ENCODE results near the gene ZSCAN16. TPM values are rescaled to one million over a fixed set of nuclear protein-coding genes. Genes with fewer than 3 reads are reported as not detected.
A peak's percentile ranks its signal among the peaks of the same experiment; 100 is the strongest.

ZSCAN16 gene
- total and polyA plus RNA-seq, 2 experiments from 2014 or later: 4.7 to 12.9 TPM

GRCh38 chr6:28137505-28137981, 13.1 kb downstream of the ZSCAN16 start:
- no peak for ATAC-seq
- Mint-ChIP-seq H3K27me3 (ENCODE audit: insufficient read depth, low read depth, poor library complexity) (peaks cover 17% of the 10 kb centered on the region), H3K36me3 (ENCODE audit: low read depth) (no peaks in the 10 kb centered on the region), H3K27ac (peak overlapping the region; percentile 88; the same call in 1 of the 2 replicates), H3K9me3 (no peaks in the 10 kb centered on the region), H3K4me3 (peak overlapping the region; percentile 96), H3K4me1 (peaks cover 17% of the 10 kb centered on the region)
- Histone ChIP-seq H3K4me1 (ENCODE audit: insufficient read depth) (peaks cover 12% of the 10 kb centered on the region), H4K20me1 (replicated peaks; ENCODE audit: insufficient read depth) (no peaks in the 10 kb centered on the region), H2AFZ (peak overlapping the region; percentile 99), H3K4me2 (peak overlapping the region; percentile 98), H3F3A (replicated peaks; ENCODE audit: low read depth) (no peaks in the 10 kb centered on the region), H3K79me2 (replicated peaks; ENCODE audit: insufficient read depth) (peaks cover 38% of the 10 kb centered on the region), H3K27me3 (ENCODE audit: insufficient read depth) (peaks cover 26% of the 10 kb centered on the region), H3K4me3 (peak overlapping the region; percentile 86), H3K9me2 (ENCODE audit: insufficient read depth) (no peaks in the 10 kb centered on the region), H3K36me3 (ENCODE audit: insufficient read depth) (no peaks in the 10 kb centered on the region), H3K27ac (ENCODE audit: low read depth) (no peak overlapping the region)
- DNase-seq (ENCODE audit: low spot score): no peak
- TF ChIP-seq ZNF114 (CRISPR knock-in tag; IDR thresholded peaks at IDR 0.05) (no peak), EZH2phosphoT487 (IDR thresholded peaks at IDR 0.05; ENCODE audit: unreplicated experiment) (no peak), ZNF331 (CRISPR knock-in tag; IDR thresholded peaks at IDR 0.05; ENCODE audit: low read depth) (no peak), CTCF (conservative IDR thresholded peaks at IDR 0.05; ENCODE audit: low read depth in 2 of 2) (no peak), EZH2 (IDR thresholded peaks at IDR 0.05; ENCODE audit: low read depth, unreplicated experiment) (no peak), JUNB (IDR thresholded peaks at IDR 0.05; ENCODE audit: unreplicated experiment) (no peak), REST (IDR thresholded peaks at IDR 0.05; ENCODE audit: unreplicated experiment) (no peak), ZNF462 (CRISPR knock-in tag; IDR thresholded peaks at IDR 0.05) (no peak), ETS1 (IDR thresholded peaks at IDR 0.05) (no peak), STAT1 (IDR thresholded peaks at IDR 0.05; ENCODE audit: unreplicated experiment) (no peak), NANOG (IDR thresholded peaks at IDR 0.05; ENCODE audit: borderline replicate concordance) (no peak), POLR2AphosphoS5 (IDR thresholded peaks at IDR 0.05; ENCODE audit: low read depth) (no peak), CREB1 (CRISPR knock-in tag; IDR thresholded peaks at IDR 0.05; ENCODE audit: low read depth) (no peak)
